GM12801 (cell line): ENCODE results near the gene TOR2A.

ENCODE experiments used
- CTCF ChIP-seq: IDR thresholded peaks from one replicate; pipeline ENCODE4 v1.5.1; 2011; ENCODE audit warnings: control low read depth; ENCODE audit not compliant: insufficient read length; ENCODE audit errors: extremely low read depth

The TOR2A gene

GRCh38 chr9:127689329-127690000 lies 45.6 kb downstream of the TOR2A start:
- no peak for TF ChIP-seq CTCF

- TF ChIP-seq CTCF = no peak
Observed at GRCh38 chr9:127686461-127687393, 48.4 kb downstream of the TOR2A start.

GRCh38 chr9:127684576-127684975 lies 50.5 kb downstream of the TOR2A start:
- no peak for TF ChIP-seq CTCF

- TF ChIP-seq CTCF = no peak
Observed at GRCh38 chr9:127683723-127684122, 51.4 kb downstream of the TOR2A start.

GRCh38 chr9:127682351-127683136 lies 52.5 kb downstream of the TOR2A start:
- no peak for TF ChIP-seq CTCF
